GM12865 (cell line): Measurements from ENCODE around the gene POU4F1.

Source experiments
- DNase-seq: peaks from one replicate; pipeline ENCODE4 v3.0.0; 2010; ENCODE audit warnings: low read depth
- H3K4me3 ChIP-seq: 2 replicates; pipeline ENCODE4 v1.5.1; 2011; ENCODE audit warnings: mild to moderate bottlenecking, low read depth, low read length, control low read depth
- CTCF ChIP-seq: IDR thresholded peaks from 2 replicates; pipeline ENCODE4 v1.5.1; 2011; ENCODE audit warnings: low read length, control low read depth, low read depth, inconsistent platforms; ENCODE audit not compliant: insufficient read depth; ENCODE audit errors: missing control alignments

POU4F1 gene

GRCh38 chr13:78611040-78611439 is 7.7 kb upstream of the POU4F1 start:
- no peak for TF ChIP-seq CTCF
- no peak overlapping the region for H3K4me3 ChIP-seq
- no peak for DNase-seq

- TF ChIP-seq CTCF = no peak
- H3K4me3 ChIP-seq = no peak overlapping the region
- no peak for DNase-seq
Observed at GRCh38 chr13:78610381-78610883, 7.1 kb upstream of the POU4F1 start.

- peak overlapping the region; percentile 54 for H3K4me3 ChIP-seq
- no peak for DNase-seq
- TF ChIP-seq CTCF = no peak
Observed at GRCh38 chr13:78609464-78610205, 6.3 kb upstream of the POU4F1 start.

GRCh38 chr13:78608688-78609463 is 5.5 kb upstream of the POU4F1 start:
- DNase-seq = no peak
- H3K4me3 ChIP-seq = peak overlapping the region; percentile 54
- TF ChIP-seq CTCF = no peak

GRCh38 chr13:78608252-78608687 is 4.9 kb upstream of the POU4F1 start:
- peak overlapping the region; percentile 54 for H3K4me3 ChIP-seq
- TF ChIP-seq CTCF = no peak
- no peak for DNase-seq

- TF ChIP-seq CTCF = no peak
- no peak overlapping the region for H3K4me3 ChIP-seq
- no peak for DNase-seq
Observed at GRCh38 chr13:78607409-78608251, 4.3 kb upstream of the POU4F1 start.
